ENCODE data around the gene NEDD4L.

- TF ChIP-seq RARB (CRISPR knock-in tag; IDR thresholded peaks at IDR 0.05), result no peak
- TF ChIP-seq ZNF565 (CRISPR knock-in tag; conservative IDR thresholded peaks at IDR 0.05; ENCODE audit: low read depth), result no peak
- no peak for TF ChIP-seq TCF4 (CRISPR knock-in tag; IDR thresholded peaks at IDR 0.05; ENCODE audit: borderline replicate concordance)
- no peak for TF ChIP-seq PATZ1 (CRISPR knock-in tag; IDR thresholded peaks at IDR 0.05; ENCODE audit: borderline replicate concordance)
These were observed 222.3 kb downstream of the NEDD4L start for GRCh38 chr18:58266291-58266690.
